HCT116 (cell line): ENCODE measurements around the gene HECW1. TPM values are rescaled to one million over a fixed set of nuclear protein-coding genes. Genes with fewer than 3 reads are reported as not detected.

Experiments
- ATAC-seq: fragments of 200-7000 bp; cut with Tn5 transposase; 2 replicates; pipeline ENCODE4 v1.9.1; 2020; ENCODE audit warnings: mild to moderate bottlenecking, moderate library complexity
- BruUV-seq: library from RNA; stranded (reverse); fragments of 400-500 nt; replicated peaks from 2 replicates; lab custom pipeline; 2021; lab: Mats Ljungman, UMichigan
- CTCF ChIA-PET: fragments of 300-600 bp; sonication (Branson Sonifier 250); formaldehyde crosslinking; loops from one replicate; lab custom pipeline; 2021; ENCODE audit warnings: antibody characterized with exemption; lab: Charles Lee
- POLR2A ChIA-PET: fragments of 300-600, 350-600 bp; sonication (Branson Sonifier 250); formaldehyde crosslinking; loops from one replicate; lab custom pipeline; 2021; ENCODE audit warnings: antibody characterized with exemption; lab: Charles Lee
- RAD21 ChIA-PET, 2 experiments: fragments of 300-600 bp; sonication (Branson Sonifier 250); formaldehyde crosslinking; loops; one replicate each; lab custom pipeline; 2023; ENCODE audit warnings: low total read pairs in 2 of 2; ENCODE audit not compliant: uncharacterized antibody in 2 of 2, unreplicated experiment in 2 of 2, low non-redundant PET in 1 of 2; lab: Charles Lee
- DNase-seq: peaks from one replicate; pipeline ENCODE4 v3.0.0-alpha.2; 2010; ENCODE audit warnings: low read depth, low spot score
- H2AFZ ChIP-seq: fragments of 200-600 bp; shearing (Covaris generic), sonication (generic); 2 replicates; pipeline ENCODE4 v1.6.1; 2017; ENCODE audit warnings: low read depth, mixed run types, mixed read lengths, antibody characterized with exemption, low read length; ENCODE audit not compliant: poor library complexity, severe bottlenecking
- H3K27ac ChIP-seq: 2 replicates; pipeline ENCODE4 v1.5.1; 2012; ENCODE audit warnings: low read depth, low read length
- H3K27me3 ChIP-seq: fragments of 200-600 bp; sonication (generic); 2 replicates; pipeline ENCODE4 v1.6.1; 2016; ENCODE audit warnings: mixed run types, low read length, mixed read lengths; ENCODE audit not compliant: insufficient read depth
- H3K36me3 ChIP-seq, 2 experiments: fragments of 200-500 bp in 1 of 2; fragments of 200-600 bp in 1 of 2; sonication (Bioruptor generic) in 1 of 2; sonication (generic) in 1 of 2; 2 replicates each; pipeline versions ENCODE4 v1.5.1 to v1.6.1; 2014 to 2016; ENCODE audit warnings: low read length in 2 of 2, inconsistent platforms in 1 of 2, mixed read lengths in 1 of 2, mixed run types in 1 of 2; ENCODE audit not compliant: insufficient read depth in 2 of 2, control insufficient read depth in 1 of 2
- H3K4me1 ChIP-seq, 2 experiments: fragments of 200-600 bp in 1 of 2; sonication (generic) in 1 of 2; 2 replicates each; pipeline versions ENCODE4 v1.5.1 to v1.6.1; 2012 to 2017; ENCODE audit warnings: low read length in 2 of 2, inconsistent platforms in 1 of 2, mild to moderate bottlenecking in 1 of 2, mixed read lengths in 1 of 2, mixed run types in 1 of 2, moderate library complexity in 1 of 2; ENCODE audit not compliant: insufficient read depth in 2 of 2, control insufficient read depth in 1 of 2
- H3K4me2 ChIP-seq: fragments of 200-600 bp; sonication (generic); 2 replicates; pipeline ENCODE4 v1.6.1; 2017; ENCODE audit warnings: mixed run types, low read length, mixed read lengths
- H3K4me3 ChIP-seq, 2 experiments: fragments of 200-600 bp in 1 of 2; sonication (generic) in 1 of 2; replicated peaks in 1 of 2; 2 replicates each; pipeline ENCODE4 v1.5.1; 2011 to 2016; ENCODE audit warnings: low read length in 2 of 2, control low read depth in 1 of 2, low read depth in 1 of 2, mild to moderate bottlenecking in 1 of 2, mixed read lengths in 1 of 2, mixed run types in 1 of 2
- H3K79me2 ChIP-seq: fragments of 200-600 bp; sonication (generic); 2 replicates; pipeline ENCODE4 v1.6.1; 2017; ENCODE audit warnings: mild to moderate bottlenecking, mixed run types, low read length, moderate library complexity, mixed read lengths; ENCODE audit not compliant: insufficient read depth
- H3K9ac ChIP-seq: fragments of 200-600 bp; sonication (generic); 2 replicates; pipeline ENCODE4 v1.6.1; 2016; ENCODE audit warnings: low read length, mixed read lengths
- H3K9me2 ChIP-seq: fragments of 200-600 bp; sonication (generic), shearing (Covaris generic); 2 replicates; pipeline ENCODE4 v1.6.1; 2017; ENCODE audit warnings: mixed run types, mild to moderate bottlenecking, moderate library complexity; ENCODE audit not compliant: insufficient read depth
- H3K9me3 ChIP-seq, 2 experiments: fragments of 200-500 bp in 1 of 2; fragments of 200-600 bp in 1 of 2; sonication (Bioruptor generic) in 1 of 2; sonication (generic) in 1 of 2; 2 replicates each; pipeline ENCODE4 v1.6.1; 2014 to 2017; ENCODE audit warnings: low read length in 2 of 2, mixed read lengths in 2 of 2, inconsistent platforms in 1 of 2, low read depth in 1 of 2, mild to moderate bottlenecking in 1 of 2, mixed run types in 1 of 2, moderate library complexity in 1 of 2; ENCODE audit not compliant: control insufficient read depth in 1 of 2, insufficient read depth in 1 of 2
- H4K20me1 ChIP-seq: fragments of 200-600 bp; sonication (generic), shearing (Covaris generic); 2 replicates; pipeline ENCODE4 v1.6.1; 2017; ENCODE audit warnings: mixed run types, mild to moderate bottlenecking, moderate library complexity; ENCODE audit not compliant: insufficient read depth
- CBX3 ChIP-seq: IDR thresholded peaks from 2 replicates; pipeline ENCODE4 v1.6.1; 2012; ENCODE audit warnings: low read depth
- EZH2 ChIP-seq: fragments of 200-600 bp; sonication (generic); IDR thresholded peaks from 2 replicates; pipeline ENCODE4 v1.6.1; 2017; ENCODE audit warnings: antibody characterized with exemption, mixed run types
- EZH2phosphoT487 ChIP-seq: fragments of 200-600 bp; IDR thresholded peaks from 2 replicates; pipeline ENCODE4 v1.6.1; 2018; ENCODE audit warnings: antibody characterized with exemption, borderline replicate concordance
- FOSL1 ChIP-seq: IDR thresholded peaks from 2 replicates; pipeline ENCODE4 v1.6.1; 2012; ENCODE audit warnings: low read depth
- JUND ChIP-seq: IDR thresholded peaks from 2 replicates; pipeline ENCODE4 v1.6.1; 2012
- POLR2A ChIP-seq: IDR thresholded peaks from 2 replicates; pipeline ENCODE4 v1.7.0; 2011; ENCODE audit warnings: borderline replicate concordance; ENCODE audit not compliant: insufficient read depth, insufficient read length; ENCODE audit errors: extremely low read depth
- POLR2AphosphoS5 ChIP-seq: IDR thresholded peaks from 2 replicates; pipeline ENCODE4 v1.6.1; 2011; ENCODE audit warnings: mild to moderate bottlenecking, low read depth, low read length, moderate library complexity
- SIN3A ChIP-seq: IDR thresholded peaks from 2 replicates; pipeline ENCODE4 v1.6.1; 2012; ENCODE audit warnings: low read depth
- SRF ChIP-seq: IDR thresholded peaks from 2 replicates; pipeline ENCODE4 v1.6.1; 2012; ENCODE audit warnings: low read depth
- YY1 ChIP-seq: IDR thresholded peaks from 2 replicates; pipeline ENCODE4 v1.6.1; 2011; ENCODE audit warnings: low read length, low read depth, moderate library complexity, mild to moderate bottlenecking; ENCODE audit not compliant: insufficient replicate concordance; ENCODE audit errors: extremely low read depth
- ZFX ChIP-seq: fragments of 450-650 bp; IDR thresholded peaks from 2 replicates; pipeline ENCODE4 v1.6.1; 2017
- ZNF274 ChIP-seq: fragments of 200-500 bp; sonication (Bioruptor generic); IDR thresholded peaks from 2 replicates; pipeline ENCODE4 v1.6.1; 2014; ENCODE audit warnings: mild to moderate bottlenecking, low read depth, low read length, inconsistent platforms
- intact Hi-C: fragments of 100-400 bp; cut with micrococcal nuclease; formaldehyde crosslinking; loops from 2 replicates; pipeline ENCODE4 v1.10.0; 2022
- total RNA-seq: library from RNA; stranded (reverse); gene quantifications from one replicate; pipeline ENCODE4 v1.2.1, GENCODE V29; 2021; ENCODE audit not compliant: unreplicated experiment
- TF ChIP-seq, protein P1 (sequence below): IDR thresholded peaks from 2 replicates; pipeline ENCODE4 v1.6.1; 2012
- TF ChIP-seq, protein P2 (sequence below): IDR thresholded peaks from 2 replicates; pipeline ENCODE4 v1.6.1; 2012
- TF ChIP-seq, protein P3 (sequence below): IDR thresholded peaks from 2 replicates; pipeline ENCODE4 v1.6.1; 2012; ENCODE audit warnings: low read depth

The HECW1 gene
- total RNA-seq, 1 experiment from 2014 or later, result 5.6 TPM

DNA sequence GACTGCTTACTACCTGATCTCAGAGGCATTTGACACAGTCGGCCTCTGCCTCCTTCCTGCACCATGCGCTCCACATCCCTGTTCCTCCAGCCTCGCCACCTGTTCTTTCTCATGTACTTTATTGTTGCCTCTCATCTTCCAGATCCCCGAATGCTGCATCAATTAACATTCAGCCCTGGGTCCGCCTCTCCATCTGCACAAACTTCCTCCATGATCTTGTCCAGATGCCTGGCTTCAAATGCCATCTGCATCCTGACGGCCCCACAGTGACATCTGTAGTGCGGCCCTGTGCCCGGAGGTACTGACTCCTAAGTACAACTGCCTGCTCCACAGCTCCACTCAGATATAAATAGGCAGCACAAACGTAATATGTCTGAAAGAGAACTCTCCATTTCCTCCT, 419.3 kb downstream of the HECW1 start:
- RAD21 ChIA-PET, result no interaction called here

DNA sequence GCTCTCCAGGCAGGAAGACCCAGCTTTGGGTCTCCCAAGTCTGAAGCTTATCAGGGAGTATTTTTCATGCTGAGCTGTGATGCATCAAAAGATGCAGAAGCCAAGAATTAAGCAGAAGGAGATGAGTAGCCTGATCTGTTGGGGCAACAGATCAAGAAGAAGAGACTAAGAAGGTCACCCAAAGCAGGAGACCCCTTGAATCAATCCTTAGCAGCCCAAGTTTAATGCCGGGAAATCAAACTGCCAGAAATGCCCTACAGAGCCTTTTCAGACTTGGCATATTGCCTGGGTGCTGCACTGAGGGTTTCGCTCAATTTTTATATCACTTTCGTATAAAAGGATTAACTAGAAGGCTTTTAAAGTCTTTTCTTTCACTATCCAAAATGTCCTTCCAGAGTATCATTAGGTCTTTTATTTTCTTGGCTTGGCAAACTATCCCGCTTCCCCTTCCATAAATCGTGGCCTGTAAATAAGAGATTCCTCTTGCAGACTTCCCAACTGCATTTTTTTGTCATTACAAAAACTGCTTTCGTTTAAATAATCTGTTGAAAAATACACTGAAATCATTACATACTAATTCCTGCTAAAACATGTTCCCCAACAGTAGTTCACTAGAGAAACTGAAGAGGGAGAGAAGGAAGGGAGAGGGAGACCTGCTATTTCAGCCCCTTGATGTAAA, 421.5 kb downstream of the HECW1 start:
- Histone ChIP-seq H3K27ac (no peak overlapping the region), H4K20me1 (no peaks in the 10 kb centered on the region), H3K36me3 (no peaks in the 10 kb centered on the region), H2AFZ (no peak overlapping the region), H3K4me3 (no peak overlapping the region), H3K9ac (no peak overlapping the region), H3K27me3 (no peaks in the 10 kb centered on the region), H3K4me2 (no peak overlapping the region), H3K4me1 (no peaks in the 10 kb centered on the region), H3K9me3 (no peaks in the 10 kb centered on the region), H3K79me2 (no peaks in the 10 kb centered on the region), H3K9me2 (no peaks in the 10 kb centered on the region)
- no peak for TF ChIP-seq POLR2AphosphoS5
- no peak for TF ChIP-seq SRF
- no peak for TF ChIP-seq EZH2
- TF ChIP-seq CBX3, result no peak
- no peak for TF ChIP-seq ZFX
- TF ChIP-seq YY1, result no peak
- TF ChIP-seq FOSL1, result no peak
- TF ChIP-seq ZNF274, result no peak
- TF ChIP-seq, protein P1, sequence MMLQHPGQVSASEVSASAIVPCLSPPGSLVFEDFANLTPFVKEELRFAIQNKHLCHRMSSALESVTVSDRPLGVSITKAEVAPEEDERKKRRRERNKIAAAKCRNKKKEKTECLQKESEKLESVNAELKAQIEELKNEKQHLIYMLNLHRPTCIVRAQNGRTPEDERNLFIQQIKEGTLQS, result no peak
- TF ChIP-seq, protein P2, sequence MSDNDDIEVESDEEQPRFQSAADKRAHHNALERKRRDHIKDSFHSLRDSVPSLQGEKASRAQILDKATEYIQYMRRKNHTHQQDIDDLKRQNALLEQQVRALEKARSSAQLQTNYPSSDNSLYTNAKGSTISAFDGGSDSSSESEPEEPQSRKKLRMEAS, result no peak
- TF ChIP-seq JUND, result no peak
- no peak for TF ChIP-seq SIN3A
- TF ChIP-seq, protein P3, sequence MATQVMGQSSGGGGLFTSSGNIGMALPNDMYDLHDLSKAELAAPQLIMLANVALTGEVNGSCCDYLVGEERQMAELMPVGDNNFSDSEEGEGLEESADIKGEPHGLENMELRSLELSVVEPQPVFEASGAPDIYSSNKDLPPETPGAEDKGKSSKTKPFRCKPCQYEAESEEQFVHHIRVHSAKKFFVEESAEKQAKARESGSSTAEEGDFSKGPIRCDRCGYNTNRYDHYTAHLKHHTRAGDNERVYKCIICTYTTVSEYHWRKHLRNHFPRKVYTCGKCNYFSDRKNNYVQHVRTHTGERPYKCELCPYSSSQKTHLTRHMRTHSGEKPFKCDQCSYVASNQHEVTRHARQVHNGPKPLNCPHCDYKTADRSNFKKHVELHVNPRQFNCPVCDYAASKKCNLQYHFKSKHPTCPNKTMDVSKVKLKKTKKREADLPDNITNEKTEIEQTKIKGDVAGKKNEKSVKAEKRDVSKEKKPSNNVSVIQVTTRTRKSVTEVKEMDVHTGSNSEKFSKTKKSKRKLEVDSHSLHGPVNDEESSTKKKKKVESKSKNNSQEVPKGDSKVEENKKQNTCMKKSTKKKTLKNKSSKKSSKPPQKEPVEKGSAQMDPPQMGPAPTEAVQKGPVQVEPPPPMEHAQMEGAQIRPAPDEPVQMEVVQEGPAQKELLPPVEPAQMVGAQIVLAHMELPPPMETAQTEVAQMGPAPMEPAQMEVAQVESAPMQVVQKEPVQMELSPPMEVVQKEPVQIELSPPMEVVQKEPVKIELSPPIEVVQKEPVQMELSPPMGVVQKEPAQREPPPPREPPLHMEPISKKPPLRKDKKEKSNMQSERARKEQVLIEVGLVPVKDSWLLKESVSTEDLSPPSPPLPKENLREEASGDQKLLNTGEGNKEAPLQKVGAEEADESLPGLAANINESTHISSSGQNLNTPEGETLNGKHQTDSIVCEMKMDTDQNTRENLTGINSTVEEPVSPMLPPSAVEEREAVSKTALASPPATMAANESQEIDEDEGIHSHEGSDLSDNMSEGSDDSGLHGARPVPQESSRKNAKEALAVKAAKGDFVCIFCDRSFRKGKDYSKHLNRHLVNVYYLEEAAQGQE, result no peak
- TF ChIP-seq EZH2phosphoT487, result no peak
- TF ChIP-seq POLR2A, result no peak
- RAD21 ChIA-PET, result no interaction called here
- intact Hi-C loops, result no loop called here
- no TSS peak for BruUV-seq
- DNase-seq, result no peak
- CTCF ChIA-PET, result no interaction called here
- no peak for ATAC-seq
- POLR2A ChIA-PET, result no interaction called here

More for the DNA sequence above, 419.3 kb downstream of the HECW1 start:
- no peak overlapping the region for H3K9ac ChIP-seq
- no peaks in the 10 kb centered on the region for H3K36me3 ChIP-seq
- H3K27ac ChIP-seq, result no peak overlapping the region
- no peaks in the 10 kb centered on the region for H4K20me1 ChIP-seq
- intact Hi-C loops, result no loop called here
- H3K79me2 ChIP-seq, result no peaks in the 10 kb centered on the region
- H3K9me3 ChIP-seq, result no peaks in the 10 kb centered on the region
- ATAC-seq (no peak), DNase-seq (no peak)
- CTCF ChIA-PET, result no interaction called here
- H3K27me3 ChIP-seq, result no peaks in the 10 kb centered on the region
- TF ChIP-seq JUND, result no peak
- no TSS peak for BruUV-seq
- no peaks in the 10 kb centered on the region for H3K4me1 ChIP-seq
- H2AFZ ChIP-seq, result no peak overlapping the region
- H3K4me3 ChIP-seq, result no peak overlapping the region
- POLR2A ChIA-PET, result no interaction called here
- H3K9me2 ChIP-seq, result no peaks in the 10 kb centered on the region
- H3K4me2 ChIP-seq, result no peak overlapping the region
